UCSD-AML1 (cell line): ENCODE data around the gene PERM1.
"Not testable (repeated sequence)": the region's sequence is repeated elsewhere in the genome, so short reads cannot be mapped to it uniquely, and the experiment has no call there.

ENCODE experiments used
- DNase-seq: peaks from one replicate; lab custom pipeline; 2025; ENCODE audit not compliant: unreplicated experiment; lab: John Stamatoyannopoulos, UW

The PERM1 gene

DNA sequence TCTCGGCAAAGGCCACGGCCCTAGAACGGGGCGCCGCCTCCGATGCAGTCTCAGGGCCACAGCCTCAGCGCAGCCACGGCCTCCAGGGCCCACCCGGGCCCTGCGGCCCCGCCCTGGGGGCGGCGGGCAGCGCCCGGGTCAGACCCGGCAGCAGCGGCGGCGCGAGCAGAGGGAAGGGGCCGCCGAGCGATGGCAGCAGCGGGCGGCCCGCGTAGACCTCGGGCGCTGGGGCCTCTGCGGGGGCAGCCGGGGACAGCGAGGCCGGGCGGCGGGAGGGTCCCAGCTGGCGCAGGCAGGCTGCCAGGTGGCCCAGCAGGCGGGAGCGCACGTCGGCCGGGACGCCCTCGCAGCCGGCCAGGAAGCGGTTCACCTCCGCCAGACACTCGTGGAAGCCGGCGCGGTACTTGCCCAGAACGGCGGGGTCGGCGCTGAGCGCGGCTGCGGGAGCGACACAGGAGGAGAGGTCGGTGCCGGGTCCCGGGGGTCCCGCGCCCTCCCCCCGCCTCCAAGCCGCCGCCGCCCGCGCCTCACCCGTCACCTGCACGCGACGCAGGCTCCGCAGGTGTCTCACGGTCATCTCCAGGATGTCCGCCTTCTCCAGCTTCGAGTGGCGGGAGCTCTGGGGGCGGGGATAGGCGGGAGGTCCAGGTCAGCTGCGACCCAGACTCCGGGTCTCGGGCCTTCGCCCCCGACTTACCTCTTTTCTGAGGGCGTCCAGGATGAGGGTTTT, 17.3 kb upstream of the PERM1 start:
- no peak for DNase-seq

DNA sequence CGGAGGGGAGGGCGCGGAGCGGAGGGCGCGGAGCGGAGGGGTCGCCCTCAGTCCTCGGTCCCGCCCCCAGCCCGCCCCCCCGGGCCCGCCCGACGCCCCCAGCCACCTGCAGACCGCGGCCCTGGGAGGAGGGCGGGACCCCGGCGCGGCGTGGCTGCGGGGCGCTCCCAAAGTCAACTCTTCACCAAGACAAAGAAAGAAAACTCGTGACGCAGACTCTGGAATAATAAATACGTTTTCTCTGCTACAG, 16.8 kb upstream of the PERM1 start:
- no peak for DNase-seq

DNA sequence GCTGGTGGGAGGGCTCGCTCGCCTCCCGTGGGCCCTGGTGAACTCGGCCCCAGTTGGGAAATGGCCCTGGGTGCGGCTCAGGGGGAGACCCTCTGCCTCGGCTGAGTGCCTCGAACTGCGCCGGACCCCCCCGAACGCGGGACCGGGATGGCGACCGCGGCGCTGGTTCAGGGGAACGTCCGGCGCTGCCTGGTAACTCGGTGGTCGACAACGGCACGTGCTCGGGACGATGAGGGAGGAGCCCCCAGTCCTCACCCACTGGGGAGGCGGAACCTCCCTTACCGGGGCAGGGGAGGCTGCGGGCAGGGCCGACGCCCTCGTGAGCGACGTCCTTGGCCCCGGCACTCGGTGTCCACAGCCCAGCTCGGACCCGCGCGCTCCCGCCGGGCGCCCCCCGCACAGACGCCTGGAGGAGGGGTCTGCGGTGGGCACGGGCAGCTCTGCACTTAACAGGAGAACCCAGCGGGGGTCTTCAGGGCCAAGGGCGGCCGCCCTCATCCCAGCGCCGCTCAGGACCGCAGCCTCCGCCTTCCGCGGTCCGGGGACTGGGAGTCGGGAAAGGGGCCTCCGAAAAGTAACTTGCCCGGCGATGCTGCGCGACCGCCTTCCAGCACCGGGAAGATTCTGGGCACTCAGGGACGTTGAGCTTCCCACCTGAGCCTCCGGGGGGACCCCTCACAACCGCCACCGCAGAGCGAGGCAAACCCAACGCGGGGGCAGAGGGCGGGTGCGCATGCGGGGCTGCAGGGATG, 16.3 kb upstream of the PERM1 start:
- DNase-seq = no peak

DNA sequence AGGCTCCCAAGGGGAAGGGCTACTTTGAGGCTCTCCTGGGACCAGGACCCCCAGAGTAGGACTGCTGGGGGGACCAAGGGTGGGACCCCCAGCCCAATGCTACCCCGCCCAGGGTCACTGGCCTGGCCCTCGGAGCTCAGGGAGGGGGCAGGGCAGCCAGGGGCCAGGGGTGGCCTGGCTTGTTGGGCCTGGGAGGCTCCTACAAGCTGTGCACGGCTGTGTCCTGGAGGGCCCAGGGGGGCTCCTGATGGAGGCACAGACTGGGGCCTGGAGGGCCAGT, 15.8 kb upstream of the PERM1 start:
- no peak for DNase-seq

DNA sequence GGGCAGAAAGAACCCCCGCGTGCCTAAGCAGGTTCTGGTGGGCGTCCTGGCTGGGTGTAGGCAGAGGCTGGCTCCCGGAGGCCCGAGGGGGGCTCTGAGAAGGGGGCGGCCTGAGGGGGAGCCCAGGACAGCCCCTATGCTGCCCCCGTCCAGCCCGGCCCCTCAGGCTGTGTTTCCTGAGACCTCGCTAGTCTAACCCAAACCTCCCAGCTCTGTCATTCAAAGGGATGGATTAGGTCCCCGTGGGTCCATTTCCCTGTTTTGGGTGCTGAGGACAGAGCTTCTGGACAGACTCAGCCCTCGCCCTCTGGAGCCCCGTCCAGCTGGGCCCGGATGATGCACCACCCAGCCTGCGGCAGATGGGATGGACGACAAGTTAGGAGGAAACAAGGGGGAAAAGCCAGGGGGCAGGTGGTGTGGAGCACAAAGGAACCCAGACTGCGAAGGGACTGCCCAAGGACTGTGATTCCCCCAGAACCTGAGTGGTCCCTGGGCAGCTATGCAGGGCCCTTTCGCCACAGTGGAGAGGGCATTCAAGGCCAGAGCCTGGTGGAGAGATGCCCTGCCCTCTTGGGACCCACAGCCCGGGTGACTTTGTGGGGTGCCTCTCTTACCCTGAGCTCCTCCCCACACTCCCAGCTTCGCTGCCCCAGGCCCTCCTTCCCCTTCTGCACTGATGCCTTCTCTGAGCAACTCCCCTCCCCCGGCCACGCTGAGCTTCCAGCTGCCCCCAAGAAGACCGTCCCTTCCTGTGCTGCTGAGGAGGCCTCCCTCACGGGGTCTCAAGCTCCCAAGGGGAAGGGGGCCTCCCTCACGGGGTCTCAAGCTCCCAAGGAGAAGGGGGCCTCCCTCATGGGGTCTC, 15.2 kb upstream of the PERM1 start:
- DNase-seq = no peak

DNA sequence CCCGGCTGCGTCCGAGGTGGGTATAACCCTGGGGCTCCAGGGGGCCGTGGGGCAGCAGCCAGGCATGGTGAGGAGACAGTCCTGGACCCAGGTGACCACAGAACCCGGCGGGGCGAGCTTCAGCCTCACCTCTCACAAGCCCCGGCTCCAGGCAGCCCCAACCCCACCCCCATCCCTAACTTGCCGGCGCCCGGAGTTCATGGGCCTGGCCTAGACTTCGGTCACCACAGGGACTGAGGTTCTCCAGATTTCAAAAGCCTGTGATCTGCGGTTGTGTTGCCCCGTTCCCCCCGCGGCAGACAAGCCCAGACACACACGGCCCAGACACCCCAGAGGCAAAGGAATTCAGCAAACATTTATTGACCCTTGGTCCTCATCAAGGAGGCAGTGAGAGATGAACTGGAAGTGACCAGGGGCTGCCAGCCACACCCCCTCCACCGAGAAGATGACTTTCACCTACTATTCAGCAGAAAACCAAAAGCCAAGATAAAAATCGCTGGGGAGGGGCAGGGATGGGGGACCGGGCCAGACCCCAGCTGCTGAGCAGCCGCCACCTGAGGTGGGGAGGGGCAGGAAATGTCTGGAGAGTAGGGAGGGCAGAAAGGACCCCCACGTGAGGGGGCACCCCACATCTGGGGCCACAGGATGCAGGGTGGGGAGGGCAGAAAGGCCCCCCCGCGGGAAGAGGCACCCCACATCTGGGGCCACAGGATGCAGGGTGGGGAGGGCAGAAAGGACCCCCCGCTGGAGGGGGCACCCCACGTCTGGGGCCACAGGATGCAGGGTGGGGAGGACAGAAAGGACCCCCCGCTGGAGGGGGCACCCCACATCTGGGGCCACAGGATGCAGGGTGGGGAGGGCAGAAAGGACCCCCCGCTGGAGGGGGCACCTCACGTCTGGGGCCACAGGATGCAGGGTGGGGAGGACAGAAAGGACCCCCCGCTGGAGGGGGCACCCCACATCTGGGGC, 14.1 kb upstream of the PERM1 start:
- DNase-seq = no peak

DNA sequence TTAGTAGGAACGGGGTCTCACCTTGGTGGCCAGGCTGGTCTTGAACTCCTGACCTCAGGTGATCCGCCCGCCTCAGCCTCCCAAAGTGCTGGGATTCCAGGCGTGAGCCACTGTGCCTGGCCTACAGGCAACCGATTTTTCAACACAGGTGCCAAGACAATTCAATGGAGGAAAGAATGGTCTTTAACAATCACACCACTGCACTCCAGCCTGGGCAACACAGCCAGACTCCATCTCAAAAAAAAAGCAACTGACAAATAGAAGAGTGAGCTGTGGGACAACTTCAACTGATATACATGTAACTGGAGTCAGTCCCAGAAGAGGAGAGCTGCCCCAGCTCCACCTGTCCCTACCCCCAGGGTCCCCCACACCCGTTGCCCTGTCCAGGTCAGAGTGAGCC, 12.7 kb upstream of the PERM1 start:
- not testable (repeated sequence) for DNase-seq

DNA sequence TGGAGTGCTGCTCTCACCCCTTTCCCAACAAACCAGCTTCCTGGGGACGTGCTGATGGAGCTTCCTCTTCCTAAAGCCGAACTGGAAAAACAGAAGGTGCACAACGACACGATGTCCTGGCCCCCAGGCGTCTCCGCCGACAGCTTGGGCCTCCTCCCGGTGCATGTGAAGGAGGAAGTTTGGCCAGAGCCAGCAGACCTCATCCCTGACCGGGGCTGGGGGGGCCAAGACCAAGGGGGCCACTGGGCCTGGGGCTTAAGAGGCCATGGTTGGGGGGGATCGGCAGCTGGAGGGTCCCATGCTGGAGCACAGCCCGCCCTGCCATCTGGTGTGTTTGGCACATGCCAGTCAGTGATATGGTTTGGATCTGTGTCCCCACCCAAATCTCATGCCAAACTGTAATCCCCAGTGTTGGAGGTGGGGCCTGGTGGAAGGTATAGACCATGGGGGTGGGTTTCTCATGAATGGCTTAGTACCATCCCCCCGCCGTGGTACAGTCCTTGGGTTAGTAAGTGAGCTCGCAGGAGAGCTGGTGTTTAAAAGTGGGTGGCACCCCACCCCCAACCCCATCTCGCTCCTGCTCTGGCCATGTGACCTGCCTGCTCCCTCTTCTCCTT, 11.6 kb upstream of the PERM1 start:
- DNase-seq = no peak

DNA sequence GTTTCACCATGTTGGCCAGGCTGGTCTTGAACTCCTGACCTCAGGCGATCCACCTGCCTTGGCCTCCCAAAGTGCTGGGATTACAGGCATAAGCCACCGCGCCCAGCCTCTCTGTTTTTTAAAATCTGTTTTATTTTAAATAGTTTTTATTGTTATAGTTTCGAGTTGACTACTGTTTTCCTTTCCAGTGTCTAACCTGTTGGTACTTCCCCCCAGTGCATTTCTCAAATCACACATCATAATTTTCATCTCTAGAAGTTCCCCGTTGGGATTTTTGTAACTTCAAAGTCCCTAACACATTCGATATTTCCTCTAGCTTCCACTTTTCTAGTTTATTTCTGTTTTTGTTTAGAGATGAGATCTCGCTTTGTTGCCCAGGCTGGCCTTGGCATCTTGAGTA, 10.5 kb upstream of the PERM1 start:
- DNase-seq = no peak

DNA sequence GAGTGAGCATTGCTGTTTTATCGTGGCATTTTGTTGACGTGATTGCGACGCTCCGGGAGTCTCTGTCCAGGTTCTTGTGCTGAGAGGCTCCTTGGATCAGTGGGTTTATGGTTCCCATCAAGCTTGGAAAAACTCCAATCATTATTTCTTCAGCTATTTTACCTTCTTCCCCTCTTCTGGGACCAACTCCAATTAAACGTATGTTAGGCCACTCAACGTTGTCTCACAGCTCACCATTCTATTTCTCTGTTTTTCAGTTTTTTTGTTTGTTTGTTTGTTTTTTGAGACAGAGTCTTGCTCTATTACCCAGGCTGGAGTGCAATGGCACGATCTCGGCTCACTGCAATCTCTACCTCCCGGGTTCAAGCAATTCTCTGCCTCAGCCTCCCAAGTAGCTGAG, 10.0 kb upstream of the PERM1 start:
- no peak for DNase-seq

DNA sequence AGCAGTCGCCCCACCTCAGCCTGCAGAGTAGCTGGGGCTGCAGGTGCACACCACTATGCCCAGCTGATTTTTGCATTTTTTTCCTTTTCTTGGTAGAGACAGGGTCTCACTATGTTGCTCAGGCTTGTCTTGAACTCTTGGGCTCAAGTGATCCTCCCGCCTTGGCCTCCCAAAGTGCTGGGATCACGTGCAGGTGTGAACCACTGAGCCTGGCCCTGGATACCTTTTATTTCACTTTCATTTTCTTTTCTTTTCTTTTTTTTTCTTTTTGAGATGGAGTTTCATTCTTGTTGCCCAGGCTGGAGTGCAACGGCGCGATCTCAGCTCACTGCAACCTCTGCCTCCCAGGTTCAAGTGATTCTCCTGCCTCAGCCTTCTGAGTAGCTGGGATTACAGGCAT, 9.4 kb upstream of the PERM1 start:
- DNase-seq = not testable (repeated sequence)

DNA sequence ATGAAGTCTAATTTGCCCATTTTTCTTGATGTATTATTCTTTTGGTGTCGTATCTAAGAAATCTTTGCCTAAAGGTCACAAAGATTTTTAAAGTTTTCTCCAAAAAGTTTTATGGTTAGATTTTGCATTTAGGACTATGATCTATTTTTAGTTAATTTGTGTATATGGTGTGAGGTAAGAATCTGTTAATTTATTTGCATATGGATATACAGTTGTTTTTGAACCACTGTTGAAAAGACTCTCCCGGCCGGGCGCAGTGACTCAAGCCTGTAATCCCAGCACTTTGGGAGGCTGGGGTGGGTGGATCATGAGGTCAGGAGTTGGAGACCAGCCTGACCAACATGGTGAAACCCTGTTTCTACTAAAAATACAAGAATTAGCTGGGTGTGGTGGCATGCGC, 6.2 kb upstream of the PERM1 start:
- not testable (repeated sequence) for DNase-seq

DNA sequence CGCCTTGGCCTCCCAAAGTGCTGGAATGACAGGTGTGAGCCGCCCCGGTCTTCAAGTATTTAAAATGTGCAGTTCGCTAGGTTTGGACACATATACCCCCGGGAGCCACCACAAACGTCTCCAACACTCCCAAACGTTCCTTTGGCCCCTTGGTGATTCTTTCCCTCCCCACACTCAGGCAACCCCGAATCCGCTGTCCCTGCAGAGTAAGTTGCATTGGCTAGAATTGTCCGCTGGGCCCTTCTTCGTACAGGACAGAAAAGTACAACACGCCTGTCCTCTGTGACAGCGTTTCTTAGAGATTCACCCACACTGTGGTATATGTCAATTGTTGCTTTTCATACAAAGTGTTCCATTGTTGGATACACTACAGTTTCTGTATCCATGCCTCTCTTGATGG, 3.2 kb upstream of the PERM1 start:
- no peak for DNase-seq

DNA sequence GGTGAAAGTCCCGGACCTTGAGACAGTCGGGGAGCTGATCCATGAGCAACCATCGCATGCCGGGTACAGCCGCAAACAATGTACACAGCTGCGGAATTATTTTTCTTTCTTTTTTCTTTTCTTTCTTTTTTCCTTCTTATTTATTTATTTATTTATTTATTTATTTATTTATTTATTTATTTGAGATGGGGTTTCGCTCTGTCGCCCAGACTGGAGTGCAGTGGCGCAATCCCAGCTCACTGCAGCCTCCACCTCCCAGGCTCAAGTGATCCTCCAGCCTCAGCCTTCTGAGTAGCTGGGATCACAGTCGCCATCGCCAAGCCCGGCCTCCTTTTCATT, 2.6 kb upstream of the PERM1 start:
- no peak for DNase-seq

DNA sequence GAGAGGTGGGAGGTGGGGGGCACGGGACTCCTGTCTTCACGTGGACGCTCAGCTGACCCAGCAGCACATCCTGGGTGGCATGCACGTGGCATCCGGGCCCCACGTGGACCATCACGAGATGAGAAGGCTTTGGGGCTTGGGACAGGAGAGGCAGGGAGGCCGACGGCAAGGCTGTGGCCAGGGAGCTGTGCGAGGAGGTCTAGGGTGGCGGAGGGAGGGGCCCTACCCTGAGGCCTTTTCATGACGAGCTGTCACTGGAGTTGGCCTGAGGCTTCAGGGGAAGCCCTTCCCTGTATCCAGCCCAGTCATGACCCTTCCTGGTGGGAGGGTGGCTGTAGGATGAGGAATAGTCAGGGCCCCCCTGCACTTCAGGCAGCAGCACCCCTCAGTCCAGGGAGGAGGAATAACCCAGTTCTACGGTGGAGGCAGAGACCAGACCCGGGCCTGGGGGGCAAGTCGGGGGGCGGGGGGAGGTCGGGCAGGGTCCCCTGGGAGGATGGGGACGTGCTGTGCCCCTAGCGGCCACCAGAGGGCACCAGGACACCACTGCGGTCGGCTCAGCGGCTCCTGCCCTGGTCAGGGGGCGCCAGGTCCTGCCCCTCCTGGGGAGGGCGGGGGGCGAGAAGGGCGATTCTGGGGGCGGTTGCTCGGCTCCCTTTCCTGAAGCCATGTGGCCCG, 2.0 kb upstream of the PERM1 start:
- peak; percentile 46 for DNase-seq

DNA sequence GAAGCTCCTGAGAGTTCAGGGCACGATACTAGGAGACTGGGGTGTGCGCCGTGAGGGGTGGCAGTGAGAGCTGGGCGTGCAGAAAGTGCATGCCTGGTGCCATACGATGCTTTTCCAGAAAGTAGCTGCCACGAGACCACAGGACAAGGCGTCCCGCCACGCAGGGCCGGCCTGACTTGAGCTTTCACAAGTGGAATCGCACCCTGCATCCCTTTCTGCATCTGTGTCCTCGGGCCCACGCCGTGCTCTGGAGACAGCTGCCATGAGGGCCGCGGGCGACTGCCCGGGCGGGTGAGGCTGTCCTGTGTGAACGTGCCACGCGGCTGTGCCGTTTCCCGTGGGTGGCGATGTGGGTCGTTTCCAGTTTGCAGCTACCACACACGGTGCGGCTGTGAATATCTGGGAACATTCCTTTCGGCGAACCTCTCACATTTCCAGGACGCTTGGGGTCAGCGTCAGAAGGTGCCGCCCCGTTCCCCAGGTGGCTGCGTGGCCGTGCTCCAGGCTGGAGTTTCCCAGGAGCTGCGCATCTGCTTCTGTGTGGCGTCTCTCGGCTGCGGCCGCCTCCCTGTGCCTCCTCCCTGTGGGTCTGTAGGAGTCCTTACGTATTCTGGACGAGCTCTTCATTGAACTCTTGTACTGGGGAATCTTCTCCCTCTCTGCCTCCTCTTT, 1.0 kb upstream of the PERM1 start:
- DNase-seq = no peak

DNA sequence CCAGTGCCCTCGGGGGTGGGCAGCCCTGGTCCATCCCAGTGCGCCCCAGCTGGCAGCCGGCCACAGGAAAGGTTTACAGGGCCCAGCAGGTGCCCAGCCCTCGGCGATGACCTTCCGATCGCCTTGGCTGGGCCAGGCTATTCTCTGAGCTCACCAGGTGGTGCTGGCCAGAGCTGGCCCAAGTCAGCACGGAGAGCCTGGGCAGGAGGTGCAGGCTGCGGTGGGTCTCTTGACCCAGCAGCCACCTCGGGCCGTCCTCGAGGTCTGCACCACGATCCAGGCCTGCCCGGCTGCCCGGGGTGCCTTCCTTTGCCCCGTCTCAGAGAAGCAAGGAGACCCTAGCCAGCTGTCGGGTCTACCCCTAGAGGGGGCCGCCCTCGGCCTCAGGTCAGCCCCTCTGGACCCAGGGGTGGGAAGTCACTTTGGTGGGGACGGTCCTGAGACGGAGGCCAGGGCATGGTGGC, 370 bp downstream of the PERM1 start:
- no peak for DNase-seq

DNA sequence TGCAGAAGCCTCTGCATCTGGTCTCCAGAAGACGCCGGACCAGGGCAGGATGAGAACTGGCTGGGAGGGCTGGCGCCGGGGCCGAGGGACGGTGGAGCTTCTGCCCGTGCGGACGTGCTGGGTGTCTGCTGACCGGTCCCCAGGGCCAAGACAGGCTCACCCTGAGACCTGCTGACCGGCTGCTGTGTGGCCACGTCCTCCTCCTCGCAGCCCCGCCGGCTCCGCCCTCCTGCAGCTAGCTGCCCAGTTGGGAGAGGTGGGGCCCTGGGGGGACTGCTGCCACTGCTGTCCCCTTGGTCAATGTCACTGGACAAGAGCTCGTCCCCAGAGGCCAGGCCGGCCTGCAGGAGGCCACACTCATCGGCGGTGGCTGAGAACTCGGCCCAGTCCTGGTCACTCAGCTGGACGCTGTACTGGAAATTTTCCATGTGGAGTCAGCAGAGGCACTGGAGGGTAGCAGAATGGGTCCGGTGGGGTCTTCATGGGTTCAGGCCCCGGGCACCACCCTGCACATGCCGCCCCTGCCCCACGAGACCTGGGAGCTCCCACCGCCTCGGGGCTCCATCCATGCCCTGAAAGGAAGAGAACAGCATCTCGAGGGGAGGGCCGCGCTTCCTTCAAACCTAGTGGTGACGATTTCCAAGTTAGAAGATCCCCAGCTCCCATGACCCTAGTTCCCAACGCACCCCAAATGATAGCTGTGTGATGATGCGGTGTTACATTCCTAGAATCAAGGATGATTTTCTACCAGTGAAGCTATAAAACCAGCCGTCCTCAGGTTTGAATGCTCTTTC, 1.1 kb downstream of the PERM1 start:
- DNase-seq = no peak

DNA sequence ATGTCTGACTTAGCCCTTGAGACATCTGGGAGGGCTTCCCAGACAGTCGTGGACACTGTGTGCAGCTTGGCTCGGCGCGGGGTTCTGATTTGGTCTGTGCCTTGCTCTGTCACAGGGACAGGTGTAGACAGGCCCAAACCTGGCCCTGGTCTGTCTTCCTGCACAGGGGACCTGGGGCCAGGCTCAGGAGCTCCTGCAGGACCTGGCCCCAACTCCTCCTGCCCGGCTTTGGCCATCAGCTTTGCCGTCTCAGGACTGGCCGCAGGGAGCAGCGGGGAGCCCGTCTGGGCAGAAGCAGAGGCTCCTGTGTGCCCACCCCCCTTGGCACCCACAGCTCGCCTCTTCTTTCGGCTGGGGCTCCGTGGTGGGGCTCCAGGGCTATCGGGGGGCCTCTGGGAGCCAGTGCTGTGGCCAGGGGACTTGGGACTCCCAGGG, 1.7 kb downstream of the PERM1 start:
- DNase-seq = no peak
